ENCODE data around the gene MIXL1. TPM values are rescaled to one million over a fixed set of nuclear protein-coding genes. Genes with fewer than 3 reads are reported as not detected.
A peak's percentile ranks its signal among the peaks of the same experiment; 100 is the strongest.
"Not testable (repeated sequence)": the region's sequence is repeated elsewhere in the genome, so short reads cannot be mapped to it uniquely, and the experiment has no call there.

MIXL1 gene
- total RNA-seq, 1 experiment from 2014 or later = not detected

DNA sequence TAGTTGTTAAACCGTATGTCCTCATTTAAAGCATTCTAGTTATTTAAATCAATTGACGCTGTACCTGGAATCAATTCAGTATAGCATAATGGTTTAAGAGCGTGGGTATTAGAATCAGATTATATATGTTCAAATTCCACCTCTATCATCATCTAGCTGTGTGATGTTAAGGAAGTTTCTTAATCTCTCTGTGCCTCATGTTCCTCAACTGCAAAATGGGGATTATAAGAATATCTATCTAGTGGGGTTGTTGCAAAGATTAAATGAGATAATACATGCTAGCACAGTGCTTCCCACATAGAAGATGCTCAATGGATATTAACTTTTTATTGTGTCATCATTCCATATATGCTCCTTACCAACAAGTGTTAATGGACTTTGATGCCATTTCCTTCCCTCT lies 16.0 kb downstream of the MIXL1 start:
- Mint-ChIP-seq H3K9me3 (ENCODE audit: unreplicated experiment) (no peaks in the 10 kb centered on the region), H3K27ac (ENCODE audit: low read depth, unreplicated experiment) (no peak overlapping the region), H3K36me3 (ENCODE audit: insufficient read depth, unreplicated experiment) (peaks cover 46% of the 10 kb centered on the region), H3K27me3 (ENCODE audit: insufficient read depth, unreplicated experiment) (no peaks in the 10 kb centered on the region), H3K4me1 (ENCODE audit: insufficient read depth, unreplicated experiment) (no peaks in the 10 kb centered on the region), H3K4me3 (ENCODE audit: unreplicated experiment) (no peak overlapping the region)
- no peak for TF ChIP-seq CTCF (IDR thresholded peaks at IDR 0.05; ENCODE audit: unreplicated experiment)
- DNase-seq (ENCODE audit: unreplicated experiment) = no peak
- no TSS peak for BruUV-seq (replicated peaks)
- ChIA-PET CTCF (interaction anchor here (0.6 to 1.3 kb wide), 3 partner anchors 38 to 114 kb away, joined by 3 to 5 read pairs (median 4); no protein-coding TSS in a partner anchor), POLR2A (interaction anchor here (0.9 to 1.2 kb wide), 3 partner anchors 8 to 58 kb away, joined by 3 to 4 read pairs (median 4); no protein-coding TSS in a partner anchor)
- intact Hi-C loops (cut with micrococcal nuclease) = no loop called here

DNA sequence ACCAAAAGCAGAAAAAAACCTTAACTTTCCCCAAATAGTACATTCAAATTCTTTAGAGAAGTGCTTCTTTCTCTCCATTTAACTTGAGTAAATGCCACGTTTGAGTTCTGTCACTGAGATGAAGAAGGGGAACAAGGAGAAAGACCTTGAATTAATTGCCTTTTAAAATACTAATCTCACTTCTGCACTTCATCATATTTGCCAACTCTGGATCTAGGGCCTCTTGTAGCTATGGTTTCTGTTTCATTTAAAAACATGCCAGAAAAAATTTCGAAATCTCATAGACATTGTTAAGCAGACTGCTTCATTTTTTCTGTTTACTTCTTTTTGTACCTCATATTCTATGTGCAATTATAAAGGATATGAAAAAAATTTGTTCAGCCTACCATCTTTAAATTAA lies 24.6 kb downstream of the MIXL1 start:
- intact Hi-C loops (cut with micrococcal nuclease) = no loop called here
- Mint-ChIP-seq H3K4me1 (ENCODE audit: insufficient read depth, unreplicated experiment) (peaks cover 5% of the 10 kb centered on the region), H3K36me3 (ENCODE audit: insufficient read depth, unreplicated experiment) (peaks cover 30% of the 10 kb centered on the region), H3K9me3 (ENCODE audit: unreplicated experiment) (no peaks in the 10 kb centered on the region), H3K4me3 (ENCODE audit: unreplicated experiment) (no peak overlapping the region), H3K27ac (ENCODE audit: low read depth, unreplicated experiment) (peak overlapping the region; percentile 87), H3K27me3 (ENCODE audit: insufficient read depth, unreplicated experiment) (no peaks in the 10 kb centered on the region)
- no TSS peak for BruUV-seq (replicated peaks)
- no peak for TF ChIP-seq CTCF (IDR thresholded peaks at IDR 0.05; ENCODE audit: unreplicated experiment)
- CTCF ChIA-PET = interaction anchor here (1.1 kb wide), 1 partner anchor 18 kb away, joined by 5 read pairs; no protein-coding TSS in a partner anchor
- peak; percentile 33 for DNase-seq (ENCODE audit: unreplicated experiment)
- POLR2A ChIA-PET = interaction anchor here (0.7 to 1.8 kb wide), 6 partner anchors 9 to 189 kb away, joined by 3 to 6 read pairs (median 3); partner anchors contain the start of gene LIN9

GRCh38 chr1:226248796-226249195 lies 25.3 kb downstream of the MIXL1 start:
- peaks cover 30% of the 10 kb centered on the region for H3K36me3 Mint-ChIP-seq (ENCODE audit: insufficient read depth, unreplicated experiment)

DNA sequence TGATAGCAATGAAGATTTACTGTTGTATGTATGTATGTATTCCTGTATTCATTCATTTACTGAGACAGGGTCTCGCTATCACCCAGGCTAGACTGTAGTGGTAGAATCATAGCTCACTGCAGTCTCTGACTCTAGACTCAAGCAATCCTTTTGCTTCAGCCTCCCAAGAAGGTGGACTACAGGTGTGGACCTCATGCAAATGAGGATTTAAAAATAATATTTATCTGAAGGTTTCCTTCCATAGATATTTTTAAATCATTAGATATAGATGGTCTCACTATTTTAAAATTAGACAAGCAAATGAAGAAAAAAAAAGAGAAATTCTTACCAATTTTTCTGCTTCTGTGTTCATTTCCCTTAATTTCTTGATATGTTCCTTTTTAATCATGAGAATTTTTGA lies 27.0 kb downstream of the MIXL1 start:
- H3K4me1 Mint-ChIP-seq (ENCODE audit: insufficient read depth, unreplicated experiment) = peaks cover 15% of the 10 kb centered on the region
- BruUV-seq (replicated peaks) = no TSS peak
- CTCF ChIA-PET = no interaction called here

More at GRCh38 chr1:226248796-226249195, 25.3 kb downstream of the MIXL1 start:
- Mint-ChIP-seq H3K9me3 (ENCODE audit: unreplicated experiment) (no peaks in the 10 kb centered on the region), H3K27ac (ENCODE audit: low read depth, unreplicated experiment) (peak overlapping the region; percentile 2), H3K27me3 (ENCODE audit: insufficient read depth, unreplicated experiment) (no peaks in the 10 kb centered on the region), H3K4me3 (ENCODE audit: unreplicated experiment) (no peak overlapping the region), H3K4me1 (ENCODE audit: insufficient read depth, unreplicated experiment) (peaks cover 5% of the 10 kb centered on the region)
- BruUV-seq (replicated peaks) = no TSS peak
- no peak for DNase-seq (ENCODE audit: unreplicated experiment)
- intact Hi-C loops (cut with micrococcal nuclease) = no loop called here
- TF ChIP-seq CTCF (IDR thresholded peaks at IDR 0.05; ENCODE audit: unreplicated experiment) = no peak
- ChIA-PET POLR2A (interaction anchor here (1.0 to 1.3 kb wide), 4 partner anchors 11 to 23 kb away, joined by 3 to 4 read pairs (median 4); no protein-coding TSS in a partner anchor), CTCF (interaction anchor here (1.1 kb wide), 1 partner anchor 55 kb away, joined by 4 read pairs; no protein-coding TSS in a partner anchor)

DNA sequence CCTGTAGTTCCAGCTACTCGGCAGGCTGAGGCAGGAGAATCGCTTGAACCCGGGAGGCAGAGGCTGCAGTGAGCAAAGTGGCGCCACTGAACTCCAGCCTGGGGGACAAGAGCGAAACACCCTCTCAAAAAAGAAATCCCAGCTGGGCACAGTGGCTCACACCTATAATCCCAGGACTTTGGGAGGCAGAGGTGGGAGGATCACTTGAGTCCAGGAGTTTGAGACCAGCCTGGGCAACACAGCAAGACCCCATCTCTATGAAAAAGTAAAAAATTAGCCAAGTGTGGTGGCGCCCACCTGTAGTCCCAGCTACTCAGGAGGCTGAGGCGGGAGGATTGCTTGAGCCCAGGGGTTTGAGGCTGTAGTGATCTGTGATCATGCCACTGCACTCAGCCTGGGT lies 29.4 kb downstream of the MIXL1 start:
- BruUV-seq (replicated peaks); DNase-seq (ENCODE audit: unreplicated experiment); H3K27me3 Mint-ChIP-seq (ENCODE audit: insufficient read depth, unreplicated experiment); intact Hi-C loops (cut with micrococcal nuclease); H3K9me3 Mint-ChIP-seq (ENCODE audit: unreplicated experiment); H3K4me3 Mint-ChIP-seq (ENCODE audit: unreplicated experiment); H3K27ac Mint-ChIP-seq (ENCODE audit: low read depth, unreplicated experiment): not testable (repeated sequence)
- ChIA-PET POLR2A (interaction anchor here (1.7 kb wide), 1 partner anchor 11 kb away, joined by 6 read pairs; no protein-coding TSS in a partner anchor), CTCF (interaction anchor here (0.6 to 1.3 kb wide), 3 partner anchors 12 to 127 kb away, joined by 3 to 4 read pairs (median 3); partner anchors contain the start of gene LIN9)
- H3K36me3 Mint-ChIP-seq (ENCODE audit: insufficient read depth, unreplicated experiment) = peaks cover 43% of the 10 kb centered on the region
- peaks cover 18% of the 10 kb centered on the region for H3K4me1 Mint-ChIP-seq (ENCODE audit: insufficient read depth, unreplicated experiment)

More for the DNA sequence above, 27.0 kb downstream of the MIXL1 start:
- H3K27me3 Mint-ChIP-seq (ENCODE audit: insufficient read depth, unreplicated experiment) = no peaks in the 10 kb centered on the region
- no peak for DNase-seq (ENCODE audit: unreplicated experiment)
- intact Hi-C loops (cut with micrococcal nuclease) = no loop called here
- POLR2A ChIA-PET = interaction anchor here (0.7 kb wide), 1 partner anchor 13 kb away, joined by 3 read pairs; no protein-coding TSS in a partner anchor
- H3K9me3 Mint-ChIP-seq (ENCODE audit: unreplicated experiment) = no peaks in the 10 kb centered on the region
- H3K4me3 Mint-ChIP-seq (ENCODE audit: unreplicated experiment) = no peak overlapping the region
- no peak for TF ChIP-seq CTCF (IDR thresholded peaks at IDR 0.05; ENCODE audit: unreplicated experiment)
- peaks cover 36% of the 10 kb centered on the region for H3K36me3 Mint-ChIP-seq (ENCODE audit: insufficient read depth, unreplicated experiment)
- no peak overlapping the region for H3K27ac Mint-ChIP-seq (ENCODE audit: low read depth, unreplicated experiment)
